Stimulated activated naive CD8-positive, alpha-beta T cell treated with anti-CD3 and anti-CD28 coated beads, Interleukin-15, Interleukin-2, amounts not matched to agents 100 ng/mL and 50 ng/mL, for 24 hours (primary cell): Measurements from ENCODE around the gene GAB2.

Source experiments
- H3K27ac Mint-ChIP-seq: one replicate; pipeline ENCODE4 v1.8.0; 2021; ENCODE audit warnings: mild to moderate bottlenecking, mixed read lengths
- H3K27me3 Mint-ChIP-seq: one replicate; pipeline ENCODE4 v1.8.0; 2021; ENCODE audit warnings: mixed read lengths
- H3K36me3 Mint-ChIP-seq: one replicate; pipeline ENCODE4 v1.8.0; 2021; ENCODE audit warnings: low read depth, mixed read lengths
- H3K4me1 Mint-ChIP-seq: one replicate; pipeline ENCODE4 v1.8.0; 2021; ENCODE audit warnings: low read depth, mixed read lengths
- H3K4me3 Mint-ChIP-seq: one replicate; pipeline ENCODE4 v1.8.0; 2021; ENCODE audit warnings: mild to moderate bottlenecking, mixed read lengths
- H3K9me3 Mint-ChIP-seq: one replicate; pipeline ENCODE4 v1.8.0; 2021; ENCODE audit warnings: mixed read lengths

GAB2 gene

DNA sequence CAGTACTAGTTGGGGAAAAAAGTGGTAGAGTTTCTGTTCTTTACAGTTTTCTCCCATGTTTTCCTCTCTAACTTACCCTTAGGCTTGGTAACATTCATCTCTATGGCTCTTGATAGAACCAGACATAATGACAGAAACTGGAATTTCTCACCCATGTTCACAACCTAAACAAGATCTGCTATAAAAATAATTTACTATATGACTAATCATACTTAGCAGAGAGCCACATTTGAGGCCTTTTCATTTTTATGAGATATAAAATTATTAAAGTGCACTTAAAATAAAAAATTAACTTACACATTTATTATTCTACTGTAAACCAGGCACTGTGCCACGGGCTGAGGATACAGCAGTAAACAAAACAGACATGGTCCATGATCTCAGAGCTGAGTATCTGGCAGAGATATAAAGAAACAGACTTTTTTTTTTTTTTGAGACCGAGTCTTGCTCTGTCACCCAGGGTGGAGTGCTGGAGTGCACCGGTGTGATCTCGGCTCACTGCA is 98.1 kb downstream of the GAB2 start:
- Mint-ChIP-seq H3K4me1 (peaks cover 8% of the 10 kb centered on the region), H3K27me3 (no peaks in the 10 kb centered on the region), H3K36me3 (no peaks in the 10 kb centered on the region), H3K9me3 (no peaks in the 10 kb centered on the region), H3K4me3 (no peak overlapping the region), H3K27ac (no peak overlapping the region)

DNA sequence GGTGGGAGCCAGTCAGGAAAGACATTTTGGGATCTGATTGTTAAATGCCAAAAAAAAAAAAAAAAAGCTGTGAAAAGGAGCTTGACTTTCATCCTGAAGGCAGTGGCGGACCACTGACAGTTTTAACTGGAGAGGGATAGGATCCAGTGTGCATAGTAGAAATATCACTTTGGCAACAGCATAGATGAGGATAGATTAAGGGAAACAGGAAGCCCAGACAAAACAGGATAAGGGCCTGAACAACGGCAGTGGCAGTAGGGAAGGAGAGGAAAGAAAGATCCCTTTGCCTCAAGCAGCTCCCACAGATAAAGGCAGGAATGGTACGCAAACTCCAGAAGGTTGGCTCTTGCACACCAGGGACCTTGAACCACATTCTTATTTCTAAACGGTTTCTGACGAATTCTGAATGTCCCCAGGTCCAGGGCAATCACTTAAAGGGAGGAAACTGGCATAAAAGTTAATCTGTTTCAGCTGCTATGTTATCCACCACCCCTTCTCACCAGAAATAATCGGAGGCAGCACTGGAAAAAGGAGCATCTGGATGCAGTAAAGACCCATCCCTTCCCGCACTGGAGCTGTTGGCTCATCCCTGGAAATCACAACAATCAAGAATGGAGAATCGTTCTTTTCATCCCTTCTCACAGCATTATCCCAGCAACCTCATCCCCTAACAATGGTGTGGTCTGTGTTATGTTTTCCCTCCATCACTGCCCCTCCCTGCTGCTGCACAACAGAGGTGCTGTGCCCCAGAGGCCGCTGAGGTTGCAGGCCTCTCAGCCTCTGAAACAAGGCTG is 99.1 kb downstream of the GAB2 start:
- H3K9me3 Mint-ChIP-seq = no peaks in the 10 kb centered on the region
- H3K27me3 Mint-ChIP-seq = no peaks in the 10 kb centered on the region
- peaks cover 3% of the 10 kb centered on the region for H3K4me1 Mint-ChIP-seq
- no peak overlapping the region for H3K27ac Mint-ChIP-seq
- no peaks in the 10 kb centered on the region for H3K36me3 Mint-ChIP-seq
- H3K4me3 Mint-ChIP-seq = no peak overlapping the region

DNA sequence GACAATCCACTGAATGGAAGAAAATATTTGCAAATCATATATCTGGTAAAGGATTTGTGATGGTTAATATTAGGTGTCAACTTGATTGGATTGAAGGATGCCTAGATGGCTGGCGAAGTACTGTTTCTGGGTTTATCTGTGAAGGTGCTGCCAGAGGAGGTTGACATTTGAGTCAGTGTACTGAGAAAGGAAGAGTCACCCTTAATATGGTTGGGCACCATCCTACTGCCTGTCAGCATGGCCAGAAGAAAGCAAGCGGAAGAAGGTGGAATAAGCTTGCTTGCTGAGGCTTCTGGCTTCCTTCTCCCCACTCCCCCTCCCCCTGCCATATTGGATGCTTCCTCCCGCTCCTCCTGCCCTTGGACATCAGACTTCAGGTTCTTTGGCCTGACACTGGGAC is 101.9 kb downstream of the GAB2 start:
- peaks cover 10% of the 10 kb centered on the region for H3K4me1 Mint-ChIP-seq
- no peaks in the 10 kb centered on the region for H3K9me3 Mint-ChIP-seq
- no peak overlapping the region for H3K4me3 Mint-ChIP-seq
- no peaks in the 10 kb centered on the region for H3K36me3 Mint-ChIP-seq
- H3K27ac Mint-ChIP-seq = no peak overlapping the region
- H3K27me3 Mint-ChIP-seq = no peaks in the 10 kb centered on the region

DNA sequence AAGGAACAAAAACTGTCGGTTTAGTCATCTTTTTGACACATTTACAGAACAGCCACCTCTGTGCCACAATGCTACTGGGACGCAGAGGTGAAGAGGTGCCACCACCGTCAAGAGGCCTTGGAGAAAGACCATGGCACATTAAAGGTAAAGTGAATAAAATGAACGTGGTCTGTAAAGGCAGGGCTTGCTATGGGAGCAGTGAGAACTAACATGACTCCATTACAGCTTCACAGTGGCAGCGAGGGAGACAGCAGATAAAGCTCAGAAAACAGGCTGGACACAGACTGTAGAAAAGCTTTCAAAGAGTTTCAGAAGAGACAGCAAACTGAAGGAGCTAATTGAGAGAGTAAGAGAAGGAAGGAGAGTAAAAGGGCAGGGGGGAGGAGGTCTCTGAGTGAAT is 102.9 kb downstream of the GAB2 start:
- Mint-ChIP-seq H3K9me3 (no peaks in the 10 kb centered on the region), H3K36me3 (no peaks in the 10 kb centered on the region), H3K27me3 (no peaks in the 10 kb centered on the region), H3K27ac (no peak overlapping the region), H3K4me3 (no peak overlapping the region), H3K4me1 (peaks cover 12% of the 10 kb centered on the region)

DNA sequence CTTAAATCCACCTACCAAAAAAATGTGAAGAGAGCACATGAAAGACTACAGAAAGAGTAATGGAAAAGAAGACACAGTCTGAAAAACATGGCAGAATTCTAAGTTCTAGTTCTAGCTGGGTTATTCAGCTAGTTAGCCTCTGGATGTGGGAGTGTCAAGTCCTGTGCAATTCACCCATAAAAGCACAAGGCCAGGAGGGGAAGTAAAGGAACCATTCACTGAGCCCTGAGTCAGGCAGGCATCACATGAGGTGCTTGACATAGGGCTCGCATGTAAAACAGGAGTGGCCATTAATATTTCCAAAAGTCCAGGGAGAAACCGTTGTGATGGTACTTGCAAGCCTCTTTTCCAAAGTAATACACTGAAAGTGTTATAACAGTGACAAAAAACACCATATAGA is 103.7 kb downstream of the GAB2 start:
- Mint-ChIP-seq H3K4me3 (no peak overlapping the region), H3K9me3 (no peaks in the 10 kb centered on the region), H3K36me3 (no peaks in the 10 kb centered on the region), H3K27me3 (no peaks in the 10 kb centered on the region), H3K27ac (no peak overlapping the region), H3K4me1 (peaks cover 15% of the 10 kb centered on the region)

DNA sequence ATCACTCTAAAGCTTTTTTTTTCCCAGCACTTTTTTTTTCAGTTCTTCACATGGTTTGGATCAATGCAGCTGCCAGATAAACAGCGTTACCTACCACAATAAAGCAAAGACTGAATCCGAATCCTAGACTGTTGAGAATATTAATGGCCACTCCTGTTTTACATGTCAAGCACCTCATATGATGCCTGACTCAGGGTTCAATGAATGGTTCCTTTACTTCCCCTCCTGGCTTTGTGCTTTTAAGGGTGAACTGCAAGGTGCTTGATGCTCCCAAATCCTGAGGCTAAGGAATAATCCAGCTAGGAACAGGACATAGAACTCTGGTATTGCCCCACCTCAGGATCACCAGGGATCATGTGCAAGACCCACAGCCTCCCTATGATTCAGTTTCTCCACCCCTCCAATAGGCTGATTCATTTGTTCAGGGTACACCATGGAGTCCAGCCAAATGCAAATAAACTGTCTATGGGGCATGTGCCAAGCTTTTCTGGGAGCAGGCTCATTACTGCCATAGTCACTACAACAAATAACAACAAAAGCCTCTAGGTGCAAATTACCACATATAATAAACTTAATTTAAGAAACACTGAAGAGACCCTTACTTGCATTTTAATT is 104.3 kb downstream of the GAB2 start:
- Mint-ChIP-seq H3K27me3 (no peaks in the 10 kb centered on the region), H3K9me3 (no peaks in the 10 kb centered on the region), H3K27ac (no peak overlapping the region), H3K4me1 (peaks cover 15% of the 10 kb centered on the region), H3K4me3 (no peak overlapping the region), H3K36me3 (no peaks in the 10 kb centered on the region)

DNA sequence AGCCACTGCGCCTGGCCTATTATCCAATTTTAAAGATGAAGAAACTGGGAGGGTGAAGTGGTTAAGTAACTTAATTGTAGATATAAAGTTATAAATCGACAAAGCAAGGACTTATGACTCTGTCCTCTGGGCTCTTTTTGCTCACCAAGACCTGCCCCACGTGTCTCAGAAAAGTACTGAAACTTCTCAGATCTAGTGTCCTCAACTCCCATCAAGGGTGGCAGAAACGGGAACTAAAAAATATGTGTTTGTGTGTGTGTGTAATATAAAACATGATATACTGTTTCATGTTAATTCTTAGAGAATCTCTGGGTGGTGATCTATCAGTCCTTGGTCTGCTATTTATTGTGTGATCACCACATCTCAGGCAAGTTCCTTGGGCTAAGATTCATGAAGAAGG is 104.9 kb downstream of the GAB2 start:
- Mint-ChIP-seq H3K9me3 (no peaks in the 10 kb centered on the region), H3K27me3 (no peaks in the 10 kb centered on the region), H3K4me1 (peaks cover 15% of the 10 kb centered on the region), H3K4me3 (no peak overlapping the region), H3K27ac (peak overlapping the region; percentile 7), H3K36me3 (no peaks in the 10 kb centered on the region)

DNA sequence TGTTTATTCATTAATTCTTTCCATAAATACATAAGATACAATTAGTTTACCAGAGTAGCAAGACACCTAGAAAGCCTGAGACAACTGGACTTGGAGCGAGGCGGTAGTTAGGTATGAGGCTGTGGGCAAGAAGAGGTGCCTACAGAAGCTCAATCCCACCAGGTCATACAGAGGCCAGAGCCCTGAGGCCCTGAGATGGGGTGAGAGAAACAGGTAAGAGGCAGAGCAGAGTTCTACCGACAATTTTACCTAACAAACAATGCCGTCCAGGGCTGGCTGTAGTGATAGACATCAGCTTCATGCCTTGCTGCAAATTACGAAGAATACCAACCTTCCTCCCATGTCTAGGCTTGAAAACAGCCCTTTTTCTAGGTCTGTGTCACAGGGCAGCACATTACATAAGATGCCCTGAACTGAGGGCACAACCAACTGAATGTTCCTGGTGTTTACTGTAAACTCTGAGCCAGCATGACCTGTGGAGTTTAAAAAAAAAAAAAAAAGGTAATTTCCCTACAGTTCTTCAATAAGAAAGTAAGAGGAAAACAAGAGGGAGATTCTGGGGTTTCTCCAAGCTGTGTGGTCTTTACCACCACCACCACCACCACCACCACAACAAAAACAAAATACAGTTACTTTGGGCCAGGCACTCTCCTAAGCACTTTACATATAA is 105.8 kb downstream of the GAB2 start:
- H3K4me1 Mint-ChIP-seq = peaks cover 15% of the 10 kb centered on the region
- H3K27me3 Mint-ChIP-seq = no peaks in the 10 kb centered on the region
- H3K9me3 Mint-ChIP-seq = no peaks in the 10 kb centered on the region
- no peak overlapping the region for H3K27ac Mint-ChIP-seq
- no peak overlapping the region for H3K4me3 Mint-ChIP-seq
- H3K36me3 Mint-ChIP-seq = no peaks in the 10 kb centered on the region

DNA sequence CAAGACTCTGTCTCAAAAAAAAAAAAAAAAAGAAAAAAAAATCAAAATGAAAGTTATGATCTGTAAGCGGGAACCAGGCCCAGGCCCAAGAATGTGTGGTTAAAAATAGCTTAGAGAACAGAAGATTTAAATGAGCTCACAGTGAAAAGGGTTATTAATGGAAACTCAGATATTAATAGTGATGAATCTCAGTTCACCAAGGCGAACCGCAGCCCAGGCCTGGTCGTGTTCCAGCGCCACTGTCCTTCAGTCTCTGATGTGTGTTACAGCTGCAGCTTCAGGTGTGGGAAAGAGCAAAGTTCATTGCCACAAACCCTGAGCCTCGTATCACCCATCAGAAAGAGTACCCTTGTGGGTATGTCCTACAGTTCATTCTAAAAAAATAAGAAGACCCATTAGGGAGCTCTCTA is 107.1 kb downstream of the GAB2 start:
- Mint-ChIP-seq H3K9me3 (no peaks in the 10 kb centered on the region), H3K36me3 (no peaks in the 10 kb centered on the region), H3K27ac (no peak overlapping the region), H3K4me3 (no peak overlapping the region), H3K4me1 (peaks cover 15% of the 10 kb centered on the region), H3K27me3 (no peaks in the 10 kb centered on the region)

DNA sequence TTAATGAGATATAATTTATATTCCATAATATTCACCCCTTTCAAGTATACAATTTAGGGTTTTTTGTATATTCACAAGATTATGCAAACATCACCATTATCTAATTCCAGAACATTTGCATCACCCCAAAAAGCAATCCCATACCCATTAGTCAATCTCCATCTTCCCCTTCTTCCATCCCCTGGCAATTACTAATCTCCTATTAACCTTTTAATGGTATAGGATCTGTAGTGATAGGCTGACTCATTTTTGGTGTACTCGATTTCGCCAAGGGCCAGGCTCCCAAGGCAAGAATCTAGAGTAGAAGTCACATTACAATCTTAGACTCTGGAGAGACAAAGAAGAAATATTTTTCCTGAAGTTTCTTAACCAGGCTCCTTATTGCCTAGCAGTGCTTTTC is 113.4 kb downstream of the GAB2 start:
- no peaks in the 10 kb centered on the region for H3K4me1 Mint-ChIP-seq
- H3K27ac Mint-ChIP-seq = no peak overlapping the region
- H3K27me3 Mint-ChIP-seq = peaks cover 4% of the 10 kb centered on the region
- H3K36me3 Mint-ChIP-seq = no peaks in the 10 kb centered on the region
- no peaks in the 10 kb centered on the region for H3K9me3 Mint-ChIP-seq
- H3K4me3 Mint-ChIP-seq = no peak overlapping the region

DNA sequence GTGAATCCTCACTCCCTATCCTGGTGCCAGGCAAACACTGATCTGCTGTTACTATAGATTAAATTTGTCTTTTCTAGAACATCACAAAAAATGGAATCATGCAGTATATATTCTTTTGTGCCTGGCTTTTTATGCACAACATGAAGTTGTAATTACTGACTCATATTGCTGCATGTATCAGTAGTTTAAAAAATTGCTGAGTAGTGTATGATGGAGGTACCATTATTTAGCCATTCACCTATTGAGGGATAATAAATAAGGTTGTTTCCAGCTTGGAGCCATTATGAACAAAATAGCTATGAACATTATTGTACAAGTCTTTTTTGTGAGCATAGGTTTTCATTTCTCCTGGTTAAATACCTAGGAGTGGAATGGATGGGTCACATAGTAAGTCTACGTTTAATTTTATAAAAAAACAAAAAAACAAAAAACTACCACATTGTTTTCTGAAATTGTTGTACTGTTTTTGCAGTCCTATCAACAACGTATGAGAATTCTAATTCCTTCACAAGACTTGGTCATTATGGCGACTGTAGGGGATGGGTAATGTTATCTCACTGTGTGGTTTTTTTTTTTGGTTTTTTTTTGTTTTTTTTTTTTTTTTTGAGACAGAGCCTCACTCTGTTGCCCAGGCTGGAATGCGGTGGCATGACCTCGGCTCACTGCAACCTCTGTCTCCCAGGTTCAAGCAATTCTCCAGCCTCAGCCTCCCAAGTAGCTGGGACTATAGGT is 117.3 kb downstream of the GAB2 start:
- Mint-ChIP-seq H3K27me3 (peaks cover 4% of the 10 kb centered on the region), H3K4me3 (no peak overlapping the region), H3K36me3 (no peaks in the 10 kb centered on the region), H3K27ac (no peak overlapping the region), H3K4me1 (peaks cover 8% of the 10 kb centered on the region), H3K9me3 (no peaks in the 10 kb centered on the region)

DNA sequence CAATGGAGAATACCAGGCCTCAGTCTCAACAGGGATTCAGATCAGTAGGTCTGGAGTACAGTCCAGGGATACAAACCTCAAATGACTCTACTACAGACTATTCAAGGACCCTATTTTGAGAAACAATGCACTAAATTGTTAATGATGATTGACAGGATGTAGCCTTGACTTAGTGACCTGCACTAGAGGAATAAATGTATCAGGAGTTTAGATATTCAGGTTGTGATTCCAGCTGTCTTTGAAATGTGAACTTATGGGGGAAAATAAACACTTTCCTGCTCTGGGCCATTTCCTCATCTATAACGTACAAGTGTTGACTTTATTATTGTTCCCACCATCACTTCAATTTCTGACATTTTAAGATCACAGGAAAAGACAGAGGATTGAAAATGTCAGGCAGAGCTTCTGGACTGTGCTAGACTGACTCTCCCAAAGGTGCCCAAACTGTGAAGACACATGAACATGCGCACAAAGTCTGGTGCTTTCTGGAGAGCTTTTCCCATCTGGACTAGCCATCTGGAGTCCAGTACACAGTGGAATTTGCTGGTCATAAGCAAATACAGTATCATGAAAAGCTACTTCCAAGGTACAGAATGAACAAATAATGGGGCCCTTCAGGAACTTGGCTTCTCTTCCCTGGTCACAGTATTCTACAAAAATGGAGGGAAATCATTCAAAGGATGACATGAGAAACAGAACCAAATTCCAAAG is 118.5 kb downstream of the GAB2 start:
- H3K9me3 Mint-ChIP-seq = no peaks in the 10 kb centered on the region
- H3K4me3 Mint-ChIP-seq = no peak overlapping the region
- H3K27me3 Mint-ChIP-seq = peaks cover 4% of the 10 kb centered on the region
- no peaks in the 10 kb centered on the region for H3K36me3 Mint-ChIP-seq
- H3K4me1 Mint-ChIP-seq = peaks cover 8% of the 10 kb centered on the region
- H3K27ac Mint-ChIP-seq = no peak overlapping the region

DNA sequence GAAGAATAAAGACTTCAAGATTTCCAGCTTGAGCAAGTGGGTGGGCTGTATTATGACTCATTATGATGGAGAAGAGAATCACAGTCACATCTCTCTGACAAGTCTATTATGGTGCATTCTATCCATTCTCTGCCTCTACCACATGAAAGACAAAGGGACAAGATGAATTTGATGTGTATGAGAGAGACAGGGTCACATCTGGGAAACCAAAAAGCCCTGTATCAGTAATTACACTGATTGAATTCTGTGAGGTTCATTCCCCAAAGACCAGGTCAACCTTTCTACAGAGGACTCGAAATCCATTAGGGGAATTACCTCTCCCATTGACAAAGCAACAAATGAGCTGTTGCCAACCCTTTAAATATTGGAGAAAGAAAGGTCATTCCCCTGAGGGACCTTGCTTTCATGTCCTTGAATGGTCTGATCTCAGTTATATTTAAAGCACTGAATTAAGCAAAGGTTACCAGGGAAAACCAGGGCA is 119.3 kb downstream of the GAB2 start:
- H3K9me3 Mint-ChIP-seq = peaks cover 3% of the 10 kb centered on the region
- H3K4me1 Mint-ChIP-seq = peaks cover 8% of the 10 kb centered on the region
- H3K27ac Mint-ChIP-seq = no peak overlapping the region
- peaks cover 4% of the 10 kb centered on the region for H3K27me3 Mint-ChIP-seq
- H3K4me3 Mint-ChIP-seq = no peak overlapping the region
- H3K36me3 Mint-ChIP-seq = no peaks in the 10 kb centered on the region
